Smooth muscle cell (in vitro differentiated cells): Measurements from ENCODE around the gene FTCD. TPM values are rescaled to one million over a fixed set of nuclear protein-coding genes. Genes with fewer than 3 reads are reported as not detected.

ENCODE experiments used
- DNase-seq: peaks from one replicate; lab custom pipeline; 2025; ENCODE audit not compliant: unreplicated experiment; lab: John Stamatoyannopoulos, UW
- H2AFZ ChIP-seq: fragments of 200-600 bp; sonication (generic); 2 replicates; pipeline ENCODE4 v1.6.0; 2016; ENCODE audit warnings: antibody characterized with exemption, low read depth, mild to moderate bottlenecking
- H3F3A ChIP-seq: fragments of 200-600 bp; sonication (generic); 2 replicates; pipeline ENCODE4 v1.6.0; 2017; ENCODE audit warnings: antibody characterized with exemption, low read depth
- H3K27ac ChIP-seq: fragments of 200-600 bp; sonication (generic); 2 replicates; pipeline ENCODE4 v1.5.1; 2016; ENCODE audit warnings: low read depth, mild to moderate bottlenecking
- H3K27me3 ChIP-seq: fragments of 200-600 bp; sonication (generic); 2 replicates; pipeline ENCODE4 v1.6.1; 2016; ENCODE audit warnings: low read depth, mild to moderate bottlenecking
- H3K36me3 ChIP-seq: fragments of 200-600 bp; sonication (generic); 2 replicates; pipeline ENCODE4 v1.5.1; 2016; ENCODE audit warnings: low read depth
- H3K4me1 ChIP-seq: fragments of 200-600 bp; sonication (generic); 2 replicates; pipeline ENCODE4 v1.5.1; 2016; ENCODE audit warnings: low read depth
- H3K4me2 ChIP-seq: fragments of 200-600 bp; sonication (generic); 2 replicates; pipeline ENCODE4 v1.6.0; 2016; ENCODE audit warnings: mild to moderate bottlenecking
- H3K4me3 ChIP-seq: fragments of 200-600 bp; sonication (generic); 2 replicates; pipeline ENCODE4 v1.5.1; 2016; ENCODE audit warnings: mild to moderate bottlenecking
- H3K79me2 ChIP-seq: fragments of 200-600 bp; sonication (generic); 2 replicates; pipeline ENCODE4 v1.6.0; 2016; ENCODE audit warnings: low read depth, mild to moderate bottlenecking
- H3K9ac ChIP-seq: fragments of 200-600 bp; sonication (generic); 2 replicates; pipeline ENCODE4 v1.6.0; 2016; ENCODE audit warnings: low read depth
- H3K9me3 ChIP-seq: fragments of 200-600 bp; sonication (generic); replicated peaks from 2 replicates; pipeline ENCODE4 v1.5.1; 2016; ENCODE audit warnings: low read depth
- H4K20me1 ChIP-seq: fragments of 200-600 bp; sonication (generic); 2 replicates; pipeline ENCODE4 v1.6.0; 2016; ENCODE audit warnings: low read depth
- WGBS: methylation state at CpG from one replicate; pipeline ENCODE4 v1.1.7; 2016; ENCODE audit warnings: low lambda C conversion rate; 5-methylcytosine and 5-hydroxymethylcytosine counted together
- polyA plus RNA-seq: library from polyadenylated mRNA; unstranded; fragments of >200 nt; fragmentation: Nextera tagmentation; extraction: Ambion mirVana; gene quantifications from 2 replicates; pipeline ENCODE4 v1.2.1, GENCODE V29; 2016
- total RNA-seq: library from RNA; depleted of rRNA; stranded (reverse); fragments of >200 nt; gene quantifications from 2 replicates; pipeline ENCODE4 v1.2.3, GENCODE V29; 2014
- TF ChIP-seq, protein P1 (sequence below): fragments of 200-600 bp; sonication (generic); IDR thresholded peaks from 2 replicates; pipeline ENCODE4 v1.5.1; 2017; ENCODE audit warnings: borderline replicate concordance, mild to moderate bottlenecking, antibody characterized with exemption; ENCODE audit not compliant: insufficient read depth, poor library complexity, severe bottlenecking

The FTCD gene
- total and polyA plus RNA-seq, 2 experiments from 2014 or later, result 1.3 to 15.2 TPM

- Histone ChIP-seq H4K20me1 (peaks cover 25% of the 10 kb centered on the region), H3K4me2 (no peak overlapping the region), H3F3A (peaks cover 22% of the 10 kb centered on the region), H3K36me3 (no peaks in the 10 kb centered on the region), H3K27ac (peak overlapping the region; percentile 59), H3K9ac (no peak overlapping the region), H2AFZ (no peak overlapping the region), H3K27me3 (no peaks in the 10 kb centered on the region), H3K9me3 (no peaks in the 10 kb centered on the region), H3K4me1 (peaks cover 4% of the 10 kb centered on the region), H3K4me3 (no peak overlapping the region), H3K79me2 (peaks cover 63% of the 10 kb centered on the region)
- TF ChIP-seq, protein P1, sequence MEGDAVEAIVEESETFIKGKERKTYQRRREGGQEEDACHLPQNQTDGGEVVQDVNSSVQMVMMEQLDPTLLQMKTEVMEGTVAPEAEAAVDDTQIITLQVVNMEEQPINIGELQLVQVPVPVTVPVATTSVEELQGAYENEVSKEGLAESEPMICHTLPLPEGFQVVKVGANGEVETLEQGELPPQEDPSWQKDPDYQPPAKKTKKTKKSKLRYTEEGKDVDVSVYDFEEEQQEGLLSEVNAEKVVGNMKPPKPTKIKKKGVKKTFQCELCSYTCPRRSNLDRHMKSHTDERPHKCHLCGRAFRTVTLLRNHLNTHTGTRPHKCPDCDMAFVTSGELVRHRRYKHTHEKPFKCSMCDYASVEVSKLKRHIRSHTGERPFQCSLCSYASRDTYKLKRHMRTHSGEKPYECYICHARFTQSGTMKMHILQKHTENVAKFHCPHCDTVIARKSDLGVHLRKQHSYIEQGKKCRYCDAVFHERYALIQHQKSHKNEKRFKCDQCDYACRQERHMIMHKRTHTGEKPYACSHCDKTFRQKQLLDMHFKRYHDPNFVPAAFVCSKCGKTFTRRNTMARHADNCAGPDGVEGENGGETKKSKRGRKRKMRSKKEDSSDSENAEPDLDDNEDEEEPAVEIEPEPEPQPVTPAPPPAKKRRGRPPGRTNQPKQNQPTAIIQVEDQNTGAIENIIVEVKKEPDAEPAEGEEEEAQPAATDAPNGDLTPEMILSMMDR, result no peak
- DNase-seq, result no peak
- WGBS, result 97% methylated on average over 12 of the region's 12 CpGs
Measured at GRCh38 chr21:46095814-46096595, 59.4 kb downstream of the FTCD start.

DNA sequence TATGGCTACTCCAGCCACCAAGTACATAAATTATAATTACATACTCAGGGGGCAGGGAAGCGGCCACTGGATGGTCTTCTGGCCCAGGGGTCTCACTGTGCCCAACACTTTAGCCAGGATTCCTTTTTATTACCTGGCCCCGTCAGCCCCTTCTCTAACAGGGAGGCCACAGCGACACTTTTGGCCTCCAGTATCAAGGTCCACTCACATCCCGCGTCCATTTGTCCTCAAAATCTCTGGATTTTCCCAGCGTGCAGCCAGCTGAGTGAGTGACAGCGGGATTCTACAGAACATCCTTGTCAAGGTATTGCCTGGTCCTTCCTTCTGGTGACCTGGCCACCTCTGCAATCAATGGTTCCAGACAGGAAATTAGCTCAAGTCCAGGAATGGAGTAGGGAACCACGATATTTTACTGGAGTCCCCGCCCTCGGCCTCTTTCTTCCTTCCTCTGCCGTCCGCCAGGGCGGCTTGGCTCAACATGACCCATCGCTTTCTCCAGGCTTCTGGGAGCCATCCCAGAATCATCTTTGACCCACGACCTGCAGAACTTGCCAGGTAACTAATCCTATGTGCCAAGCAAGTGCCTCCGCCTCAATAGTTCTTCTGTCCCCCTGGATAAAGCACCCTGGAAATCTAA, 60.2 kb downstream of the FTCD start:
- peaks cover 4% of the 10 kb centered on the region for H3K4me1 ChIP-seq
- no peak overlapping the region for H3K9ac ChIP-seq
- peaks cover 17% of the 10 kb centered on the region for H4K20me1 ChIP-seq
- no peaks in the 10 kb centered on the region for H3K36me3 ChIP-seq
- no peak for DNase-seq
- H3F3A ChIP-seq, result peaks cover 17% of the 10 kb centered on the region
- peak overlapping the region; percentile 15 for H3K27ac ChIP-seq
- no peak overlapping the region for H3K4me2 ChIP-seq
- H3K27me3 ChIP-seq, result no peaks in the 10 kb centered on the region
- H3K4me3 ChIP-seq, result no peak overlapping the region
- TF ChIP-seq, protein P1, result no peak
- peaks cover 54% of the 10 kb centered on the region for H3K79me2 ChIP-seq
- no peaks in the 10 kb centered on the region for H3K9me3 ChIP-seq
- no peak overlapping the region for H2AFZ ChIP-seq
- WGBS, result 84% methylated on average over 16 of the region's 16 CpGs

DNA sequence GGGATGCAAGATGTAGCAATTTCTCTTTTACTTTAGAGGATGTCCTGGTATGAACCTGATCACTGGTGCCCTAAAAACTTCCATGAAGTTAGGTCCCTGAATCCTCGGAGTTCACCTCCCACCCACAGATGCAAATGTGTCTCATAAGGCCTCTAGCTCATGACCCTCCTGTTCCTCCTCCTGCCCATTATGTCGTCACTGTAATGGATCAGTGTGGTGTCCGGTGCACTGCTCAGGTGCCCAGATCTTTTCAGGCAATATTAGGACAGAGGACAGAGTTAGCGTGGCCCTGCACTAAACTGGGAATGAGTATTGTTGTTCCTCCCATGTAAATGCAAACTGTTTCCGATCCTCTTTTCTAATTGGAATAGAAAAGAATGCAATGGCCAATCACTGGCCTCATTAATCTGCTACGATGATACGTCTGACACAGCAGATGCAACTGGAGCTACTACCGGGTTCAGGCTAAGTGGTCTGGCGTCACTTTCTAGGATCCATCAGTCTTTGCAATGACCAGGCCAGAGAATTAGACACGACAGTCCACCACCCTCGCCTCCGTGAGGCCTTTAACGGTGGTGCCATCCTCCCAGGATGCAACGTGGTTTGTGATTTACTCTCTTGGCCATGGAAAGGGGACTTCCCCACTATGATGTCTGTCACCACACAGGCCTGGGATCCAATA, 60.8 kb downstream of the FTCD start:
- DNase-seq, result no peak
- WGBS, result 73% methylated on average over 14 of the region's 14 CpGs
- H3K79me2 ChIP-seq, result peaks cover 48% of the 10 kb centered on the region
- TF ChIP-seq, protein P1, result no peak
- no peak overlapping the region for H2AFZ ChIP-seq
- H3K27me3 ChIP-seq, result no peaks in the 10 kb centered on the region
- H3K36me3 ChIP-seq, result no peaks in the 10 kb centered on the region
- H3K4me1 ChIP-seq, result peaks cover 4% of the 10 kb centered on the region
- no peak overlapping the region for H3K4me2 ChIP-seq
- H4K20me1 ChIP-seq, result peaks cover 10% of the 10 kb centered on the region
- H3K9ac ChIP-seq, result no peak overlapping the region
- peaks cover 13% of the 10 kb centered on the region for H3F3A ChIP-seq
- no peaks in the 10 kb centered on the region for H3K9me3 ChIP-seq
- peak overlapping the region; percentile 28 for H3K27ac ChIP-seq
- H3K4me3 ChIP-seq, result no peak overlapping the region
